GM19438 (cell line): ENCODE data around the gene TEAD3.
A peak's percentile ranks its signal among the peaks of the same experiment; 100 is the strongest.
"Not testable (repeated sequence)": the region's sequence is repeated elsewhere in the genome, so short reads cannot be mapped to it uniquely, and the experiment has no call there.

Source experiments
- ATAC-seq: cut with Tn5 transposase; IDR thresholded peaks from one replicate; pipeline ENCODE4 v1.9.1; 2021; ENCODE audit warnings: low read depth; ENCODE audit not compliant: unreplicated experiment

The TEAD3 gene

GRCh38 chr6:35496841-35497570 is at the start of gene TEAD3:
Gene TEAD3 (minus strand): TSS chr6:35497079.
- ATAC-seq = no peak

- no peak for ATAC-seq
Measured at GRCh38 chr6:35544769-35545361, 48.0 kb upstream of the TEAD3 start.

- no peak for ATAC-seq
Measured at GRCh38 chr6:35543459-35544193, 46.7 kb upstream of the TEAD3 start.

GRCh38 chr6:35541836-35542235 is 45.0 kb upstream of the TEAD3 start:
- no peak for ATAC-seq

- no peak for ATAC-seq
Measured at GRCh38 chr6:35539223-35539622, 42.3 kb upstream of the TEAD3 start.

GRCh38 chr6:35535847-35536246 is 39.0 kb upstream of the TEAD3 start:
- ATAC-seq = not testable (repeated sequence)

GRCh38 chr6:35534407-35535170 is 37.7 kb upstream of the TEAD3 start:
- ATAC-seq = no peak

- no peak for ATAC-seq
Measured at GRCh38 chr6:35533981-35534380, 37.1 kb upstream of the TEAD3 start.

GRCh38 chr6:35532126-35532525 is 35.2 kb upstream of the TEAD3 start:
- no peak for ATAC-seq

GRCh38 chr6:35524380-35525020 is 27.6 kb upstream of the TEAD3 start:
- ATAC-seq = no peak

GRCh38 chr6:35522660-35523658 is 26.1 kb upstream of the TEAD3 start:
- ATAC-seq = peak; percentile 60

- no peak for ATAC-seq
Measured at GRCh38 chr6:35522151-35522550, 25.3 kb upstream of the TEAD3 start.

GRCh38 chr6:35521235-35521634 is 24.4 kb upstream of the TEAD3 start:
- ATAC-seq = no peak

GRCh38 chr6:35519313-35520015 is 22.6 kb upstream of the TEAD3 start:
- ATAC-seq = no peak

GRCh38 chr6:35518566-35519312 is 21.9 kb upstream of the TEAD3 start:
- no peak for ATAC-seq

GRCh38 chr6:35517978-35518377 is 21.1 kb upstream of the TEAD3 start:
- ATAC-seq = not testable (repeated sequence)

GRCh38 chr6:35516712-35517111 is 19.8 kb upstream of the TEAD3 start:
- ATAC-seq = no peak

GRCh38 chr6:35515939-35516338 is 19.1 kb upstream of the TEAD3 start:
- not testable (repeated sequence) for ATAC-seq
